ENCODE results near the gene PLXNA2.

DNA sequence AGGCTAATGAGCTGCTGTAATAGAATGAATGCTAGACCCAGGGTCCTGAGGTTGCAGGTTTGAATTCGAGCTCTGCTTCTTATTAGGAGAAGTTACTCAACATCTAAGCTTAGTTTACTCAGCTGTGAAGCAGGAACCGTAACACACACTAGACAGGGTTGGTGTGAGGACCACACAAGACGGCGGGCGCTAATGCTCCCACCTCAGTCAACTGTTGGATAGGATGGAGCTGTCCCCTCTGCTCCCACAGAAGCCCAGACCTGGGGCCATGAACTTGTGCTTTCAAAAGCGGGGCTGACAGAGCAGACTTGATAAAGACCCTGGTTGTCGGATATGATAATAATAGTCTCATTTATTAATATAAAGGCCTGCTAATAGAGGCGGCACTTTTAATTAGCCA is 234.9 kb downstream of the PLXNA2 start:
- TF ChIP-seq EZH2 (IDR thresholded peaks at IDR 0.05; ENCODE audit: insufficient read depth, poor library complexity, severe bottlenecking) (no peak), EZH2phosphoT487 (IDR thresholded peaks at IDR 0.05; ENCODE audit: insufficient read depth, low read depth) (no peak)
